OCI-LY7 (cell line): ENCODE results near the gene PDE10A.

Experiments
- CTCF ChIP-seq: fragments of 200-600 bp; sonication (generic); conservative IDR thresholded peaks from 2 replicates; pipeline ENCODE4 v1.5.1; 2014; ENCODE audit warnings: mild to moderate bottlenecking, antibody characterized with exemption, low read length, moderate library complexity, mixed read lengths
- EZH2phosphoT487 ChIP-seq: fragments of 200-600 bp; sonication (generic); IDR thresholded peaks from 2 replicates; pipeline ENCODE4 v1.6.1; 2018; ENCODE audit warnings: low read depth, borderline replicate concordance, mild to moderate bottlenecking, mixed run types, antibody characterized with exemption, low read length, moderate library complexity, mixed read lengths

- TF ChIP-seq EZH2phosphoT487 (no peak), CTCF (no peak)
These were observed 22.3 kb upstream of the PDE10A start for GRCh38 chr6:165685302-165685701.
